Esophagus muscularis mucosa (tissue), 4 donors: ENCODE data around the gene NUP214. TPM values are rescaled to one million over a fixed set of nuclear protein-coding genes. Genes with fewer than 3 reads are reported as not detected.

ENCODE experiments used
- DNase-seq: peaks from one replicate; pipeline ENCODE4 v3.0.0-alpha.2; 2017; ENCODE audit errors: extremely low spot score
- H3K27ac ChIP-seq, 4 donors: fragments of 200-600 bp; sonication (generic); replicated peaks in 1 of 4; 1 replicate in 3 of 4; 2 replicates in 1 of 4; pipeline ENCODE4 v1.5.1; 2016 to 2019; ENCODE audit warnings: mild to moderate bottlenecking in 1 of 4
- H3K27me3 ChIP-seq, 4 donors: fragments of 200-600 bp; sonication (generic); one replicate each; pipeline versions ENCODE4 v1.5.1 to v1.6.0; 2016 to 2019
- H3K36me3 ChIP-seq, 4 donors: fragments of 200-600 bp; sonication (generic); one replicate each; pipeline ENCODE4 v1.5.1; 2016 to 2019
- H3K4me1 ChIP-seq, 4 donors: fragments of 200-600 bp; sonication (generic); one replicate each; pipeline ENCODE4 v1.5.1; 2016 to 2019
- H3K4me3 ChIP-seq, 4 donors: fragments of 200-600 bp; sonication (generic); 1 replicate in 2 of 4; 2 replicates in 2 of 4; pipeline ENCODE4 v1.5.1; 2016 to 2019; ENCODE audit warnings: mild to moderate bottlenecking in 4 of 4, moderate library complexity in 1 of 4
- H3K9me3 ChIP-seq, 4 donors: fragments of 200-600 bp; sonication (generic); 1 replicate in 3 of 4; 2 replicates in 1 of 4; pipeline ENCODE4 v1.5.1; 2016 to 2019
- EP300 ChIP-seq: sonication (generic); formaldehyde crosslinking; IDR thresholded peaks from one replicate; pipeline ENCODE4 v1.6.1; 2017; ENCODE audit warnings: antibody characterized with exemption
- POLR2A ChIP-seq: fragments of 450-650 bp; IDR thresholded peaks from one replicate; pipeline ENCODE4 v1.6.1; 2017; ENCODE audit warnings: antibody characterized with exemption, moderate library complexity, mild to moderate bottlenecking, low read depth
- POLR2AphosphoS5 ChIP-seq, 2 donors: sonication (generic); formaldehyde crosslinking; IDR thresholded peaks; one replicate each; pipeline ENCODE4 v1.6.1; 2017; ENCODE audit warnings: antibody characterized with exemption in 2 of 2
- WGBS: methylation state at CpG from one replicate; pipeline ENCODE4 v1.1.5; 2018; 5-methylcytosine and 5-hydroxymethylcytosine counted together
- intact Hi-C: fragments of 100-400 bp; cut with DNase I; formaldehyde crosslinking; loops from one replicate; pipeline ENCODE4 v1.15.1; 2023
- total RNA-seq, 4 donors: library from RNA; depleted of rRNA; stranded (reverse); fragments of >200 nt; gene quantifications; one replicate each; pipeline versions ENCODE4 v1.1.0 to v1.2.1, GENCODE V29; 2016
- TF ChIP-seq, protein P1 (sequence below), 3 experiments: fragments of 200-600 bp in 2 of 3; fragments of 450-650 bp in 1 of 3; sonication (generic) in 2 of 3; IDR thresholded peaks; one replicate each; pipeline ENCODE4 v1.5.1; 2017 to 2019; ENCODE audit warnings: antibody characterized with exemption in 3 of 3, mild to moderate bottlenecking in 2 of 3, moderate library complexity in 1 of 3

Gene NUP214
- total RNA-seq, 4 donors from 2014 or later = 26.4 to 36.2 (median 28.7) TPM

DNA sequence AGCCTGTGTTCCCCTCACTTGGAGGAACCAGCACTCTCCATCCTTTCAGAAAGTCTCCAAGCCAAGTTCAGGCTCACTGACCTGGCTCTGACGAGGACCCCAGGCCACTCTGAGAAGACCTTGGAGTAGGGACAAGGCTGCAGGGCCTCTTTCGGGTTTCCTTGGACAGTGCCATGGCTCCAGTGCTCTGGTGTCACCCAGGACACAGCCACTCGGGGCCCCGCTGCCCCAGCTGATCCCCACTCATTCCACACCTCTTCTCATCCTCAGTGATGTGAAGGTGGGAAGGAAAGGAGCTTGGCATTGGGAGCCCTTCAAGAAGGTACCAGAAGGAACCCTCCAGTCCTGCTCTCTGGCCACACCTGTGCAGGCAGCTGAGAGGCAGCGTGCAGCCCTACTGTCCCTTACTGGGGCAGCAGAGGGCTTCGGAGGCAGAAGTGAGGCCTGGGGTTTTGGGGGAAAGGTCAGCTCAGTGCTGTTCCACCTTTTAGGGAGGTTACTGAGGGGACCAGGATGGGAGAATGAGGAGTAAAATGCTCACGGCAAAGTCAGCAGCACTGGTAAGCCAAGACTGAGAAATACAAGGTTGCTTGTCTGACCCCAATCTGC lies 4.7 kb upstream of the NUP214 start:
- intact Hi-C loops = no loop called here
- Histone ChIP-seq H3K27me3 (peaks cover 0 to 19% (median 0%) of the 10 kb centered on the region in 4 donors), H3K4me1 (peaks cover 8 to 12% (median 10%) of the 10 kb centered on the region in 4 donors), H3K36me3 (peaks cover 0 to 54% (median 10%) of the 10 kb centered on the region in 4 donors), H3K4me3 (no peak overlapping the region), H3K9me3 (no peaks in the 10 kb centered on the region), H3K27ac (no peak overlapping the region)
- no peak for DNase-seq
- TF ChIP-seq POLR2AphosphoS5 (IDR thresholded peaks at IDR 0.05) = no peak
- TF ChIP-seq, protein P1, sequence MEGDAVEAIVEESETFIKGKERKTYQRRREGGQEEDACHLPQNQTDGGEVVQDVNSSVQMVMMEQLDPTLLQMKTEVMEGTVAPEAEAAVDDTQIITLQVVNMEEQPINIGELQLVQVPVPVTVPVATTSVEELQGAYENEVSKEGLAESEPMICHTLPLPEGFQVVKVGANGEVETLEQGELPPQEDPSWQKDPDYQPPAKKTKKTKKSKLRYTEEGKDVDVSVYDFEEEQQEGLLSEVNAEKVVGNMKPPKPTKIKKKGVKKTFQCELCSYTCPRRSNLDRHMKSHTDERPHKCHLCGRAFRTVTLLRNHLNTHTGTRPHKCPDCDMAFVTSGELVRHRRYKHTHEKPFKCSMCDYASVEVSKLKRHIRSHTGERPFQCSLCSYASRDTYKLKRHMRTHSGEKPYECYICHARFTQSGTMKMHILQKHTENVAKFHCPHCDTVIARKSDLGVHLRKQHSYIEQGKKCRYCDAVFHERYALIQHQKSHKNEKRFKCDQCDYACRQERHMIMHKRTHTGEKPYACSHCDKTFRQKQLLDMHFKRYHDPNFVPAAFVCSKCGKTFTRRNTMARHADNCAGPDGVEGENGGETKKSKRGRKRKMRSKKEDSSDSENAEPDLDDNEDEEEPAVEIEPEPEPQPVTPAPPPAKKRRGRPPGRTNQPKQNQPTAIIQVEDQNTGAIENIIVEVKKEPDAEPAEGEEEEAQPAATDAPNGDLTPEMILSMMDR (IDR thresholded peaks at IDR 0.05) = no peak
- TF ChIP-seq EP300 = no peak
- TF ChIP-seq POLR2A = no peak
- WGBS = 99% methylated on average over 6 of the region's 7 CpGs

DNA sequence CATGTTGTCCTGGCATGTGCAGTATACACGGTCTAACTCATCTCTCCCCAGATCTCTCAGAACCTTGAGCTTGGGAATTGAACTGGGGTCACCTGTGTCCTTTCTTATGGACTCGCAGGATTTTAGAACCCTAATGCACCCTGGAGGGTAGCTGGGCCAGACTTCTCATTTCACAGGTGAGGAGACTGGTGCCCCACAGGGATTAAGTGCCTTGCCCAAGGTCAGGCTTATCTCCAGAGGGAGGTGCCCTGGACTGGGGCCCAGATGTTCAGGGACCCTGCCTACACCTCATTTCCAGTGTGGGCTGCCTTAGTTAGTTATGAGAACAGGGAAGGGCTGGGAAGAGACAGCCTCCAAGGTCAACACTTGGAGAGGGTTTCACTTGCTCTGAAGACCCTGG lies 4.0 kb upstream of the NUP214 start:
- no peak overlapping the region for H3K27ac ChIP-seq
- intact Hi-C loops = no loop called here
- no peak for DNase-seq
- TF ChIP-seq POLR2A = no peak
- TF ChIP-seq POLR2AphosphoS5 (IDR thresholded peaks at IDR 0.05) = no peak
- no peaks in the 10 kb centered on the region for H3K9me3 ChIP-seq
- 90% methylated on average over 2 of the region's 2 CpGs for WGBS
- H3K36me3 ChIP-seq = peaks cover 0 to 54% (median 10%) of the 10 kb centered on the region in 4 donors
- H3K27me3 ChIP-seq = peaks cover 0 to 19% (median 0%) of the 10 kb centered on the region in 4 donors
- no peak overlapping the region for H3K4me3 ChIP-seq
- peaks cover 11 to 16% (median 13%) of the 10 kb centered on the region in 4 donors for H3K4me1 ChIP-seq

DNA sequence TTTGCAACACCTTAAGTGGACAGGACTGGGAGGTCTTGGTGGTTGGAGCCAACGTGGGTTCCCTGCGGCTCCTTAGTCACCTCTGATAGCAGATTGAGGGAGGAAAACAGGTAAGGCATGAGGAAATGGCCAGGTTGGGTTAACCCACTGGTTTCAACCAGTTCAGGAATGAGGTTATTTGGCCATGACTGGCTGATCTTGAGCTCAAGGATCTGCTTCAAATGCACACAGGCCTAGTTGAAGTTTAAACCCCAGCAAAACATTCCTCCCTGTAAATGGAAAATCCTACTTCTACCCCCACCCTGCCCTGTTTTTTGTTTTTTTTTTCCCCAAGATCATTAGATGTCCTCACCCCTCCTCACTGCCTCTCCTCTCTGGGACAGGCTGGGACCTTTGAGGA lies 3.2 kb upstream of the NUP214 start:
- Histone ChIP-seq H3K36me3 (peaks cover 0 to 54% (median 11%) of the 10 kb centered on the region in 4 donors), H3K9me3 (no peaks in the 10 kb centered on the region), H3K4me3 (no peak overlapping the region), H3K27me3 (peaks cover 0 to 15% (median 0%) of the 10 kb centered on the region in 4 donors), H3K4me1 (peaks cover 19 to 23% (median 21%) of the 10 kb centered on the region in 4 donors), H3K27ac (no peak overlapping the region)
- intact Hi-C loops = no loop called here
- TF ChIP-seq POLR2AphosphoS5 (IDR thresholded peaks at IDR 0.05) (no peak), POLR2A (no peak), EP300 (no peak)
- TF ChIP-seq, protein P1 (IDR thresholded peaks at IDR 0.05) = no peak
- 86% methylated on average over 2 of the region's 2 CpGs for WGBS
- DNase-seq = no peak

DNA sequence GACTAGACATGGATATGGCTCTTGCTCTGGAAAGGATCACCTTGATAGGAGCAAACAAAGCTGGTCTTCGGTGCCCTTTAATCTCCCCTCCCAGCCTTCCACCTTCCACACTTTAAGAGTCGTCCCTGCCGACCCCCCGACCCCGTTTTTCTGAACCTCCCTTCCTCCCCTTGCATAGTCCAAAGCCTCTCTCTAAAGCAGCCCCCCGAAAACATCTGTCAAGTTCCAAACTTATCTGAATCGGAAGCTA lies 423 bp upstream of the NUP214 start:
- H3K4me3 ChIP-seq = peak overlapping the region; percentile 75 to 92 (median 88)
- no peak for DNase-seq
- intact Hi-C loops = no loop called here
- H3K27me3 ChIP-seq = peaks cover 0 to 5% (median 0%) of the 10 kb centered on the region in 4 donors
- H3K36me3 ChIP-seq = peaks cover 26 to 58% (median 32%) of the 10 kb centered on the region in 4 donors
- H3K4me1 ChIP-seq = peaks cover 19 to 25% (median 22%) of the 10 kb centered on the region in 4 donors
- WGBS = 2% methylated on average over 7 of the region's 7 CpGs
- TF ChIP-seq, protein P1 (IDR thresholded peaks at IDR 0.05) = no peak
- TF ChIP-seq POLR2A = no peak
- no peak for TF ChIP-seq POLR2AphosphoS5 (IDR thresholded peaks at IDR 0.05)
- TF ChIP-seq EP300 = no peak
- H3K9me3 ChIP-seq = no peaks in the 10 kb centered on the region
- peak overlapping the region; percentile 80 to 94 (median 86) for H3K27ac ChIP-seq

DNA sequence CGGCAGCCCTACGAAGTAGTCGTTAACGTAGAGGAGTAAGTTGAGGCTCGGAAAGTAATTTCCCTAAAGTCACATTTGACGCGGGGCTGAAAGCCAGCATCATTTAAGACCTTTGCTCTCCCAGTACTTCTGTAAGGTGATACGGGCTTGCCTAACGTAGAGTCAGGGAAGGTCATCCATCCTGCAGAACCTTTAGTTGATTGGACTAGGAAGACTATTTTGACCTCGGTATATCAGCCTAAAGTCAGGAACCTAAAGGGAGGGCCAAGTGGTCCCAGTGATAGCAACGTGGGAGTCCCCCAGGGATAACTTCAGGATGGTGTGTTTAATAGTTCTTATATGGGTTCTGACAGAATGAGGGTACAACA lies 657 bp downstream of the NUP214 start:
- WGBS = under 1% methylated on average over 11 of the region's 11 CpGs
- no peaks in the 10 kb centered on the region for H3K27me3 ChIP-seq
- peaks cover 35 to 58% (median 38%) of the 10 kb centered on the region in 4 donors for H3K36me3 ChIP-seq
- peaks cover 19 to 25% (median 22%) of the 10 kb centered on the region in 4 donors for H3K4me1 ChIP-seq
- H3K4me3 ChIP-seq = peak overlapping the region; percentile 75 to 92 (median 88)
- peak overlapping the region; percentile 80 to 94 (median 86) for H3K27ac ChIP-seq
- no peak for DNase-seq
- no peak for TF ChIP-seq EP300
- TF ChIP-seq, protein P1 (IDR thresholded peaks at IDR 0.05) = no peak
- TF ChIP-seq POLR2AphosphoS5 (IDR thresholded peaks at IDR 0.05) = no peak
- no peak for TF ChIP-seq POLR2A
- no peaks in the 10 kb centered on the region for H3K9me3 ChIP-seq
- intact Hi-C loops = no loop called here
